ENCODE results near the gene MXD1.

The MXD1 gene

GRCh38 chr2:69957965-69958364 lies 43.1 kb downstream of the MXD1 start:
- H3K4me3 ChIP-seq (ENCODE audit: low read length) = no peak overlapping the region
- H3K4me1 ChIP-seq (ENCODE audit: insufficient read depth, low read length) = no peaks in the 10 kb centered on the region
- H3K9me3 ChIP-seq (ENCODE audit: insufficient read depth, low read depth, low read length) = no peaks in the 10 kb centered on the region
- no peak overlapping the region for H3K27ac ChIP-seq (ENCODE audit: low read depth, low read length)
- no peaks in the 10 kb centered on the region for H3K27me3 ChIP-seq (ENCODE audit: insufficient read depth, low read length)
- no peaks in the 10 kb centered on the region for H3K36me3 ChIP-seq (ENCODE audit: insufficient read depth, low read length)
- H3K9ac ChIP-seq (ENCODE audit: low read depth, low read length) = no peak overlapping the region
- 86% methylated on average over 8 of the region's 8 CpGs for WGBS

GRCh38 chr2:69958480-69958879 lies 43.6 kb downstream of the MXD1 start:
- H3K27ac ChIP-seq (ENCODE audit: low read depth, low read length) = no peak overlapping the region
- WGBS = 84% methylated on average over 6 of the region's 6 CpGs
- H3K27me3 ChIP-seq (ENCODE audit: insufficient read depth, low read length) = no peaks in the 10 kb centered on the region
- no peaks in the 10 kb centered on the region for H3K9me3 ChIP-seq (ENCODE audit: insufficient read depth, low read depth, low read length)
- no peaks in the 10 kb centered on the region for H3K4me1 ChIP-seq (ENCODE audit: insufficient read depth, low read length)
- no peaks in the 10 kb centered on the region for H3K36me3 ChIP-seq (ENCODE audit: insufficient read depth, low read length)
- no peak overlapping the region for H3K9ac ChIP-seq (ENCODE audit: low read depth, low read length)
- H3K4me3 ChIP-seq (ENCODE audit: low read length) = no peak overlapping the region

DNA sequence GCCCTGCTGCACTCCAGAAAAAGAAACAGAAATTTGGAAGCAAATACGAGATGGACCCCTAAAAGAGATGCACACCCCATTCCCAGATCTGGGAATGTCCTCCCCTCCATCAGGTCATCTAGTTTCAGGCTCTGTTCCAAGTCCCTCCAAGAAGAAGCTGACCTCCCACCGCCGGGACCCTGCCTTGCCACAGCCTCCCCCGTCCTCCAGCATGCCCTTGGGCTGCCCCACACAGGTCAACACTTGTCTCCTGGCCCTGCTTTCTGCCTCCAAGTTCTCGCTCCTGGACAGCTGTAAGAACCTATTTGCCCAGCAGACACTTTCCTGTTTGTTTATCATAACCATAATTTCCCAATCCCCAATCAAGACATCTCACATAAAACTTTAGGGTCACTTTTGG lies 44.5 kb downstream of the MXD1 start:
- Histone ChIP-seq H3K9ac (ENCODE audit: low read depth, low read length) (no peak overlapping the region), H3K27me3 (ENCODE audit: insufficient read depth, low read length) (no peaks in the 10 kb centered on the region), H3K9me3 (ENCODE audit: insufficient read depth, low read depth, low read length) (no peaks in the 10 kb centered on the region), H3K4me3 (ENCODE audit: low read length) (no peak overlapping the region), H3K4me1 (ENCODE audit: insufficient read depth, low read length) (no peaks in the 10 kb centered on the region), H3K36me3 (ENCODE audit: insufficient read depth, low read length) (no peaks in the 10 kb centered on the region), H3K27ac (ENCODE audit: low read depth, low read length) (no peak overlapping the region)
- 83% methylated on average over 5 of the region's 5 CpGs for WGBS

GRCh38 chr2:69960821-69961220 lies 45.9 kb downstream of the MXD1 start:
- no peaks in the 10 kb centered on the region for H3K4me1 ChIP-seq (ENCODE audit: insufficient read depth, low read length)
- no peaks in the 10 kb centered on the region for H3K27me3 ChIP-seq (ENCODE audit: insufficient read depth, low read length)
- 94% methylated on average over 6 of the region's 6 CpGs for WGBS

GRCh38 chr2:69961496-69961895 lies 46.6 kb downstream of the MXD1 start, which contains the start of gene ASPRV1:
TSS of gene ASPRV1 (minus strand) at chr2:69961631. CDS start at chr2:69961436, 195 bp downstream.
- no peak within 1 kb of the TSS for H3K27ac ChIP-seq (ENCODE audit: low read depth, low read length)
- H3K4me3 ChIP-seq (ENCODE audit: low read length) = no peak within 1 kb of the TSS
- no peaks in the 10 kb centered on the region for H3K27me3 ChIP-seq (ENCODE audit: insufficient read depth, low read length)
- no peaks in the 10 kb centered on the region for H3K36me3 ChIP-seq (ENCODE audit: insufficient read depth, low read length)
- H3K9me3 ChIP-seq (ENCODE audit: insufficient read depth, low read depth, low read length) = no peaks in the 10 kb centered on the region
- WGBS = 88% methylated on average over 14 of the region's 14 CpGs
- no peak within 1 kb of the TSS for H3K9ac ChIP-seq (ENCODE audit: low read depth, low read length)
- no peaks in the 10 kb centered on the region for H3K4me1 ChIP-seq (ENCODE audit: insufficient read depth, low read length)

More at GRCh38 chr2:69960821-69961220, 45.9 kb downstream of the MXD1 start:
- Histone ChIP-seq H3K9me3 (ENCODE audit: insufficient read depth, low read depth, low read length) (no peaks in the 10 kb centered on the region), H3K36me3 (ENCODE audit: insufficient read depth, low read length) (no peaks in the 10 kb centered on the region), H3K27ac (ENCODE audit: low read depth, low read length) (no peak overlapping the region), H3K4me3 (ENCODE audit: low read length) (no peak overlapping the region), H3K9ac (ENCODE audit: low read depth, low read length) (no peak overlapping the region)

- no peaks in the 10 kb centered on the region for H3K9me3 ChIP-seq (ENCODE audit: insufficient read depth, low read depth, low read length)
- 93% methylated on average over 8 of the region's 8 CpGs for WGBS
- H3K4me1 ChIP-seq (ENCODE audit: insufficient read depth, low read length) = no peaks in the 10 kb centered on the region
- no peaks in the 10 kb centered on the region for H3K36me3 ChIP-seq (ENCODE audit: insufficient read depth, low read length)
- no peaks in the 10 kb centered on the region for H3K27me3 ChIP-seq (ENCODE audit: insufficient read depth, low read length)
- no peak overlapping the region for H3K27ac ChIP-seq (ENCODE audit: low read depth, low read length)
- no peak overlapping the region for H3K9ac ChIP-seq (ENCODE audit: low read depth, low read length)
- no peak overlapping the region for H3K4me3 ChIP-seq (ENCODE audit: low read length)
Observed at GRCh38 chr2:69962986-69963730, 48.2 kb downstream of the MXD1 start.

GRCh38 chr2:69964353-69964841 lies 49.5 kb downstream of the MXD1 start:
- Histone ChIP-seq H3K27me3 (ENCODE audit: insufficient read depth, low read length) (no peaks in the 10 kb centered on the region), H3K9ac (ENCODE audit: low read depth, low read length) (no peak overlapping the region), H3K27ac (ENCODE audit: low read depth, low read length) (no peak overlapping the region), H3K4me1 (ENCODE audit: insufficient read depth, low read length) (no peaks in the 10 kb centered on the region), H3K4me3 (ENCODE audit: low read length) (no peak overlapping the region), H3K36me3 (ENCODE audit: insufficient read depth, low read length) (no peaks in the 10 kb centered on the region), H3K9me3 (ENCODE audit: insufficient read depth, low read depth, low read length) (no peaks in the 10 kb centered on the region)
- WGBS = 94% methylated on average over 7 of the region's 7 CpGs

DNA sequence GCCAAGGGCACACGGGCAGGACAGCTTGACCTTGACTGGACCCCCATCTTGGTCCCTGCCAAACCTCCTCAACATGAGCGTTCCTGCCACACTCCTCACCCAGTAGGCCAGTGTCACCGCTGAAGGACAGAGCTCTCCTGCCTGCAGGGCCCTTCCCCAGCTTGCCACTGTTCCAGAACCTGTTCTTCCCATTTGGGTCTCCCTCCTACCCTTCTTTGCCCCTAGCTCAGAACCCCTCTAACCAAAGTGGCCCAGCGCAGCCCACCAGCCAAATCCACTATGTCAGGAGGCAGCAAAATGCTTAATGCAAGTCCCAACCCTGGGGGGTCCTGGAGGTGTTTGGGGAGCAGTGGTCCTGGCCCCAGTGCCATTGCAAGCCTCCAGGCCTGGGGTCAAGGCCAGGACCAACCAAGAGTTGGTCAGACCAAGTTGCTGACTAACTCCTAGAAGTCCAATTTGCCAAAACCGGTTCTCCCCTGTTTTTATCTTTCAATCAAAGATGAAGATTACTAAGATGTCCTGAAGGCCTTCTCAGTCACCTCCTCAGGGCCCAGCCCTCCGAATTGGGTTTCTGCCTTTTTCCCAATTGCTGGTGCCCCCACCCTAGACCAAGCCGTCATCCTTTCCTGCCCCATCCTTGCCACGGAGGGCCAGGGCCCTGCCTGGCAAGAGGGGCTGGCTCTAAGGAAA lies 51.0 kb downstream of the MXD1 start:
- Histone ChIP-seq H3K4me1 (ENCODE audit: insufficient read depth, low read length) (no peaks in the 10 kb centered on the region), H3K36me3 (ENCODE audit: insufficient read depth, low read length) (no peaks in the 10 kb centered on the region), H3K27ac (ENCODE audit: low read depth, low read length) (no peak overlapping the region), H3K9ac (ENCODE audit: low read depth, low read length) (no peak overlapping the region), H3K4me3 (ENCODE audit: low read length) (no peak overlapping the region), H3K27me3 (ENCODE audit: insufficient read depth, low read length) (no peaks in the 10 kb centered on the region), H3K9me3 (ENCODE audit: insufficient read depth, low read depth, low read length) (no peaks in the 10 kb centered on the region)
- 88% methylated on average over 8 of the region's 8 CpGs for WGBS

- no peak overlapping the region for H3K9ac ChIP-seq (ENCODE audit: low read depth, low read length)
- no peak overlapping the region for H3K27ac ChIP-seq (ENCODE audit: low read depth, low read length)
- 96% methylated on average over 2 of the region's 2 CpGs for WGBS
- no peaks in the 10 kb centered on the region for H3K27me3 ChIP-seq (ENCODE audit: insufficient read depth, low read length)
- H3K4me1 ChIP-seq (ENCODE audit: insufficient read depth, low read length) = peaks cover 4% of the 10 kb centered on the region; the same call in 1 of the 2 replicates
- no peaks in the 10 kb centered on the region for H3K9me3 ChIP-seq (ENCODE audit: insufficient read depth, low read depth, low read length)
- H3K4me3 ChIP-seq (ENCODE audit: low read length) = no peak overlapping the region
- H3K36me3 ChIP-seq (ENCODE audit: insufficient read depth, low read length) = no peaks in the 10 kb centered on the region
Observed at GRCh38 chr2:69966496-69966895, 51.6 kb downstream of the MXD1 start.

GRCh38 chr2:69968609-69969008 lies 53.7 kb downstream of the MXD1 start:
- Histone ChIP-seq H3K9ac (ENCODE audit: low read depth, low read length) (no peak overlapping the region), H3K4me1 (ENCODE audit: insufficient read depth, low read length) (peaks cover 5% of the 10 kb centered on the region; the same call in 1 of the 2 replicates), H3K36me3 (ENCODE audit: insufficient read depth, low read length) (no peaks in the 10 kb centered on the region), H3K27ac (ENCODE audit: low read depth, low read length) (no peak overlapping the region), H3K4me3 (ENCODE audit: low read length) (no peak overlapping the region), H3K9me3 (ENCODE audit: insufficient read depth, low read depth, low read length) (no peaks in the 10 kb centered on the region), H3K27me3 (ENCODE audit: insufficient read depth, low read length) (no peaks in the 10 kb centered on the region)
- 92% methylated on average over 10 of the region's 10 CpGs for WGBS

- peaks cover 5% of the 10 kb centered on the region; the same call in 1 of the 2 replicates for H3K4me1 ChIP-seq (ENCODE audit: insufficient read depth, low read length)
- no peak overlapping the region for H3K9ac ChIP-seq (ENCODE audit: low read depth, low read length)
- no peaks in the 10 kb centered on the region for H3K27me3 ChIP-seq (ENCODE audit: insufficient read depth, low read length)
- H3K27ac ChIP-seq (ENCODE audit: low read depth, low read length) = no peak overlapping the region
- WGBS = 93% methylated on average over 16 of the region's 16 CpGs
- H3K9me3 ChIP-seq (ENCODE audit: insufficient read depth, low read depth, low read length) = no peaks in the 10 kb centered on the region
- H3K36me3 ChIP-seq (ENCODE audit: insufficient read depth, low read length) = no peaks in the 10 kb centered on the region
- H3K4me3 ChIP-seq (ENCODE audit: low read length) = no peak overlapping the region
Observed at GRCh38 chr2:69969126-69969983, 54.4 kb downstream of the MXD1 start.
